Epithelial cell of esophagus (primary cell): ENCODE measurements around the gene KIF24.
"Not testable (repeated sequence)": the region's sequence is repeated elsewhere in the genome, so short reads cannot be mapped to it uniquely, and the experiment has no call there.

ENCODE experiments used
- DNase-seq: peaks from one replicate; pipeline ENCODE4 v3.0.0; 2010; ENCODE audit warnings: low read depth
- H3K4me3 ChIP-seq: 2 replicates; pipeline ENCODE4 v1.5.1; 2011; ENCODE audit warnings: mild to moderate bottlenecking, low read length, control low read depth
- TF ChIP-seq, protein P1 (sequence below): IDR thresholded peaks from 2 replicates; pipeline ENCODE4 v1.5.1; 2011; ENCODE audit warnings: low read depth, mild to moderate bottlenecking, low read length, control low read depth, inconsistent platforms; ENCODE audit not compliant: insufficient read depth; ENCODE audit errors: missing control alignments

KIF24 gene

DNA sequence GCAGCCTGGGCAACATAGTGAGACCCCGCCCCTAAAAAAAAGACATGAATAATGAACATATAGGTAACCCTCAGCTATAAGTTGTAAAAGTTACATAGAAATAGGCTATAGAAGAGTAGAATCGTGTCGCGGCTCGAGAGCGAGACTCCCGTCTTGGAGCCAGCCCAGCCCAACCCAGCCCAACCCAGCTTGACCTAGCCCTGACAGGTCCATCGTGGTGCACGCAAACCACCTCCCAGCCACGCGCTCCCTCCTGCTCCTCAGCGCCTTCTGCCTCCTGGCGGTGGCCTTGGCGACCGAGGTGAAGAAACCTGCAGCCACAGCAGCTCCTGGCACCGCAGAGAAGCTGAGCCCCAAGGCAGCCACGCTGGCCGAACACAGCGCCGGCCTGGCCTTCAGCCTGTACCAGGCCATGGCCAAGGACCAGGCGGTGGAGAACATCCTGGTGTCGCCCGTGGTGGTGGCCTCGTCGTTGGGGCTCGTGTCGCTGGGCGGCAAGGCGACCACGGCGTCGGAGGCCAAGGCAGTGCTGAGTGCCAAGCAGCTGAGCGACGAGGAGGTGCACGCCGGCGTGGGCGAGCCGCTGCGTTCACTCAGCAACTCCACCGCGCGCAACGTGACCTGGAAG is 10.8 kb downstream of the KIF24 start:
- DNase-seq = no peak

DNA sequence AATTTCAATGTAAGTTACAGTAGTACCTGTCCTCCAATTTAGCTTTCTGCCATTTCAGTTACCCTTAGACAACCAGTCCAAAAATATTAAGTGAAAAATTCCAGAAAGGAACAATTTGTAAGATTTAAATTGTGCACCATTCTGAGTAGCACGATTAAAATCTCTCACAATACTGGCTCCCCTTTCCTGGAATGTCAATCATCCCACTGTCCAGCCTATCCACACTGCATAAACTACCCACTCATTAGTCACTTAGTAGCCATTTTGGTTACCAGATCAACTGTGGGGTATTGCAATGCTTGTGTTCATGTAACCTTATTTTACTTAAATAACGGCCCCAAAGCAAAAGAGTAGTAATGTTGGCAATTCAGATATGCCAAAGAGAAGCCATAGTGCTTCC is 11.6 kb downstream of the KIF24 start:
- DNase-seq = no peak
- H3K4me3 ChIP-seq = no peak overlapping the region
- TF ChIP-seq, protein P1, sequence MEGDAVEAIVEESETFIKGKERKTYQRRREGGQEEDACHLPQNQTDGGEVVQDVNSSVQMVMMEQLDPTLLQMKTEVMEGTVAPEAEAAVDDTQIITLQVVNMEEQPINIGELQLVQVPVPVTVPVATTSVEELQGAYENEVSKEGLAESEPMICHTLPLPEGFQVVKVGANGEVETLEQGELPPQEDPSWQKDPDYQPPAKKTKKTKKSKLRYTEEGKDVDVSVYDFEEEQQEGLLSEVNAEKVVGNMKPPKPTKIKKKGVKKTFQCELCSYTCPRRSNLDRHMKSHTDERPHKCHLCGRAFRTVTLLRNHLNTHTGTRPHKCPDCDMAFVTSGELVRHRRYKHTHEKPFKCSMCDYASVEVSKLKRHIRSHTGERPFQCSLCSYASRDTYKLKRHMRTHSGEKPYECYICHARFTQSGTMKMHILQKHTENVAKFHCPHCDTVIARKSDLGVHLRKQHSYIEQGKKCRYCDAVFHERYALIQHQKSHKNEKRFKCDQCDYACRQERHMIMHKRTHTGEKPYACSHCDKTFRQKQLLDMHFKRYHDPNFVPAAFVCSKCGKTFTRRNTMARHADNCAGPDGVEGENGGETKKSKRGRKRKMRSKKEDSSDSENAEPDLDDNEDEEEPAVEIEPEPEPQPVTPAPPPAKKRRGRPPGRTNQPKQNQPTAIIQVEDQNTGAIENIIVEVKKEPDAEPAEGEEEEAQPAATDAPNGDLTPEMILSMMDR = no peak

More for the DNA sequence above, 10.8 kb downstream of the KIF24 start:
- no peak overlapping the region for H3K4me3 ChIP-seq
- TF ChIP-seq, protein P1 = no peak

DNA sequence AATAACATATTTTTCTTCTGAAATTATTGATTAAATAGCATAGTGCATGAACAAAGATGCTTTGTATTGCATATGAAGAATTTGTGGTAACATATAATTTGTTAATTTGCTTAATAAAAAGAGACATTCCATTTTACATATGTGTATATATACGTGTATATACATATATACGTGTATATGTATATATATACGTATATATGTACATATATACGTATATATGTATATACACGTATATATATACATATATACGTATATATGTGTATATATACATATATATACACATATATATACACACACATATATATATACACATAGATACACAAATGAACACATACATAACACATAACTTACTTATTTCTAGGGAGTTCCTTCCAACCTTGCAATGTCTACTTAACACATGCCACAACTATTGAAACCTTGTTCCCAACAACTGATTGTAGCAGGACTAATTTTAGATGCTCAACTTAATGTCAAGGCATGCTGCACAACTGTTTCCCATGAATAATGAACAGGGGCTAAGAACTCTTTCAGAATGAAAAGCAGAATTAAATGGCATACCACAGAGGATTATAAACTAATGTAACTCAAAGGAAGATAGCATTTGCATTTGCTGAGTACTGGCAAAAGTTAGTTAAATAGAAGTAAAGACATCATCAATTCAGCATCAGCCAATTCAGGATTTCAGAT is 17.4 kb downstream of the KIF24 start:
- TF ChIP-seq, protein P1 = no peak
- no peak overlapping the region for H3K4me3 ChIP-seq
- no peak for DNase-seq

DNA sequence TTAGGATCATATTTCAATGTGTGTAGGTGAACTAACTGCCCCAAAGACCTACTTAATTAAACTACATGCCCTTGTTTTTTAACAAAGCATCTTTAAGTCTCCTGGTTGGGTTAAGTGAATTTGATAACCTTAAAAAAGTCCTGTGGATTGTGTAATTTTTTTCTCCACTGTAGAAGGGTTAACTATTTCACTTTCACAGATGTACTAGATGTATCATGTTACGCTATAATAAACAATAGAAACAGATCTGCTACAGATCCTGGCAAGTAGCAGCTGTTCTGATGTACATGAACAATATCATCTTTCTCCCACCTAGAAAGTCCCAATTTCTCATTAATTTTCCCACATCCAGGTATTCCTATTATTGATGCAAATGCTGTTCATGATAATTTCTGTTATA is 18.9 kb downstream of the KIF24 start:
- no peak overlapping the region for H3K4me3 ChIP-seq
- TF ChIP-seq, protein P1 = no peak
- no peak for DNase-seq

DNA sequence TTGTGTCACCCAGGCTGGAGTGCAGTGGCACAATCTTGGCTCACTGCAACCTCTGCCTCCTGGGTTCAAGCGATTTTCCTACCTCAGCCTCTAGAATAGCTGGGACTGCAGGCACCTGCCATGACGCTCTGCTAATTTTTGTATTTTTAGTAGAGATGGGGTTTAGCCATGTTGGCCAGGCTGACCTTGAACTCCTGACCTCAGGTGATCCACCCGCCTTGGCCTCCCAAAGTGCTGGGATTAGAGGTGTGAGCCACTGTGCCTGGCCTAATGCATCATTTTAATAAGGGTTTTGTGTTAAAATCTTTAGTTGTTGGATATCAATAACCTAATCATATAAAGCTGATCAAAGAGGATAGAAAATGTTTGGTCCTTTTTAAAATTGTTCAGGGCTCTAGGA is 20.8 kb downstream of the KIF24 start:
- DNase-seq, H3K4me3 ChIP-seq: not testable (repeated sequence)

DNA sequence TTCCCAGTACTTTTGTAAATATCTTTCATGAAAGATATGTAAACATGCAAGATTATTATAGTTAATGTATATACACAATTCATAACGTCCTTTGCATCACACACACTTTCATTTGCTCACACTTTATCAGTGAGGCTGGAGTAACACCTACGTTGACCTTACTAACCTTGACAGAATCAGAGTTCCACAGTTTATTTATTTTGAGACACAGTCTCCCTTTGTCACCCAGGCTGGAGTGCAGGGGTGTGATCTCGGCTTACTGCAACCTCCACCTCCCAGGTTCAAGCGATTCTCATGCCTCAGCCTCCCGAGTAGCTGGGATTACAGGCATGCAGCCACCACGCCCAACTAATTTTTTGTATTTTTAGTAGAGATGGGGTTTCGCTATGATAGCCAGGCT is 28.0 kb downstream of the KIF24 start:
- H3K4me3 ChIP-seq, DNase-seq: not testable (repeated sequence)

DNA sequence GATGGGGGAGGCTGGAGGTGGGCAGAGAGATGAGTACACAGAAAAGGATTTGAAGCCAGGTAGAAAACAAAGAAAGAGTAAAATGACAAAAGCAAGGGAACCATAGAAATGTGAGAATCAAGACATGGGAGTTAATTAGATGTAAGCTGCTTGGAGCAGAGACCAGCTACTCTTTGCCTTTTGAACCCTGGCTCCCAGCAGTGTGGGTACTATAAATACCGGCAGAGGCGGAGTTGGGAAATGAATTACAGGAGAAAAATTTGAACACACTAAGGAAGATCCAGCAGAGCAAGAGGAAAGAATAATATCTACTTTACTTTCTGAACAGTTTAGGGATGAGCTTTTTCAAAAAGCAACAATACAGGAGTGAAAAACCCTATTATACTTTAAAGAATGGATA is 36.5 kb downstream of the KIF24 start:
- H3K4me3 ChIP-seq = no peak overlapping the region
- TF ChIP-seq, protein P1 = no peak
- no peak for DNase-seq

DNA sequence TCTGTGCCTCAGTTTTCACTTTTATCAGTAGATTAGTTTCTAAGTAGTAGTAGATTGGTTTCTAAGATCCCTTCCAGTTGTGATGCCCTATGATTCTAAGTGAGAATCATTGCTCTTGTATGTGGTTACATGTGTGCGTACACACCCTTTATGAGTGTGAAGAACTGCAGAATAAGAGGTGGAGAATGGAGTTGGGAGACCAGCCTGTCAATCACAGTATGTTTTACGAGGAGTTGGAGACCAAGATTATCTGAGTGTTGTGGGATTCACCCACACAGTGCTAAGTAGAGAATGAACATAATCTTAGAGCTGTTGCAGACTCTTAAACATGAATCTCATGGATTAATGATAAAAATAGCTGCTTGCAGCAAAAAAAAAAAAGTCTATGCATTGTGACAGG is 37.6 kb downstream of the KIF24 start:
- TF ChIP-seq, protein P1 = no peak
- DNase-seq = no peak
- H3K4me3 ChIP-seq = no peak overlapping the region
